Neural progenitor cell (in vitro differentiated cells): ENCODE measurements around the gene BTBD9.

ENCODE experiments used
- EZH2phosphoT487 ChIP-seq: fragments of 200-600 bp; sonication (generic); IDR thresholded peaks from 2 replicates; pipeline ENCODE4 v1.6.1; 2017; ENCODE audit warnings: antibody characterized with exemption
- TF ChIP-seq, protein P1 (sequence below): fragments of 200-600 bp; sonication (generic); IDR thresholded peaks from 2 replicates; pipeline ENCODE4 v1.5.1; 2017; ENCODE audit warnings: antibody characterized with exemption, mild to moderate bottlenecking

GRCh38 chr6:38209371-38210260, 430.1 kb downstream of the BTBD9 start:
- TF ChIP-seq, protein P1, sequence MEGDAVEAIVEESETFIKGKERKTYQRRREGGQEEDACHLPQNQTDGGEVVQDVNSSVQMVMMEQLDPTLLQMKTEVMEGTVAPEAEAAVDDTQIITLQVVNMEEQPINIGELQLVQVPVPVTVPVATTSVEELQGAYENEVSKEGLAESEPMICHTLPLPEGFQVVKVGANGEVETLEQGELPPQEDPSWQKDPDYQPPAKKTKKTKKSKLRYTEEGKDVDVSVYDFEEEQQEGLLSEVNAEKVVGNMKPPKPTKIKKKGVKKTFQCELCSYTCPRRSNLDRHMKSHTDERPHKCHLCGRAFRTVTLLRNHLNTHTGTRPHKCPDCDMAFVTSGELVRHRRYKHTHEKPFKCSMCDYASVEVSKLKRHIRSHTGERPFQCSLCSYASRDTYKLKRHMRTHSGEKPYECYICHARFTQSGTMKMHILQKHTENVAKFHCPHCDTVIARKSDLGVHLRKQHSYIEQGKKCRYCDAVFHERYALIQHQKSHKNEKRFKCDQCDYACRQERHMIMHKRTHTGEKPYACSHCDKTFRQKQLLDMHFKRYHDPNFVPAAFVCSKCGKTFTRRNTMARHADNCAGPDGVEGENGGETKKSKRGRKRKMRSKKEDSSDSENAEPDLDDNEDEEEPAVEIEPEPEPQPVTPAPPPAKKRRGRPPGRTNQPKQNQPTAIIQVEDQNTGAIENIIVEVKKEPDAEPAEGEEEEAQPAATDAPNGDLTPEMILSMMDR, result no peak
- TF ChIP-seq EZH2phosphoT487, result no peak
